ENCODE data around the gene MTX1. TPM values are rescaled to one million over a fixed set of nuclear protein-coding genes. Genes with fewer than 3 reads are reported as not detected.

MTX1 gene
- polyA plus RNA-seq, 1 of the 3 experiments (the other 2 are of a cell fraction): 79.1 TPM

- no peaks in the 10 kb centered on the region for H3K9me2 ChIP-seq
- peaks cover 20 to 41% of the 10 kb centered on the region in 2 experiments for H3K36me3 ChIP-seq (replicated peaks in 1 of 2; ENCODE audit: control insufficient read depth in 1 of 2, insufficient read depth in 2 of 2, low read length in 1 of 2)
- H3F3A ChIP-seq (replicated peaks; ENCODE audit: insufficient read depth): peaks cover 29% of the 10 kb centered on the region
- peak overlapping the region in 1 of 2 experiments; percentile 92; a peak in 1 of 4 replicates for H3K27ac ChIP-seq (ENCODE audit: low read depth in 2 of 2, low read length in 1 of 2)
- WGBS (ENCODE audit: low lambda C conversion rate): 53% methylated on average over 6 of the region's 8 CpGs
- no peaks in the 10 kb centered on the region for H3K27me3 ChIP-seq (ENCODE audit: insufficient read depth)
- ChIA-PET CTCF (interaction anchor here (0.6 to 14.8 kb wide), 13 partner anchors 9 to 178 kb away, joined by 3 to 496 read pairs (median 16); partner anchors contain the start of genes MTX1 and THBS3), POLR2A (interaction anchor here (1.8 to 2.8 kb wide), 2 partner anchors 17 kb away, joined by 6 to 27 read pairs; no protein-coding TSS in a partner anchor)
- no peak overlapping the region for H3K4me3 ChIP-seq (ENCODE audit: low read depth in 2 of 2, low read length in 1 of 2)
- no peak overlapping the region for H2AFZ ChIP-seq (ENCODE audit: low read depth)
- H4K20me1 ChIP-seq (ENCODE audit: insufficient read depth): no peaks in the 10 kb centered on the region
- peaks cover 0 to 33% of the 10 kb centered on the region in 2 experiments; a peak in 3 of 4 replicates for H3K4me1 ChIP-seq (ENCODE audit: control insufficient read depth in 1 of 2, insufficient read depth in 2 of 2, low read depth in 1 of 2, low read length in 1 of 2)
- peak; percentile 93 for DNase-seq
- H3K79me2 ChIP-seq (ENCODE audit: insufficient read depth): peaks cover 26% of the 10 kb centered on the region
- no peak overlapping the region for H3K4me2 ChIP-seq
- no peak overlapping the region for H3K9ac ChIP-seq
- TF ChIP-seq YY1 (IDR thresholded peaks at IDR 0.05; ENCODE audit: low read depth): no peak
- TF ChIP-seq CTCF (IDR thresholded peaks at IDR 0.05): peak; percentile 89
- TF ChIP-seq RAD21 (IDR thresholded peaks at IDR 0.05; ENCODE audit: low read length): peak; percentile 65
- TF ChIP-seq SIN3A (IDR thresholded peaks at IDR 0.05; ENCODE audit: borderline replicate concordance, low read depth, low read length): 0 out of 2 replicates have a peak, but pooled peaks have one; percentile 32
- TF ChIP-seq JUND (IDR thresholded peaks at IDR 0.05): no peak
- TF ChIP-seq SMC3 (IDR thresholded peaks at IDR 0.05; ENCODE audit: low read depth, low read length): peak; percentile 71
- TF ChIP-seq IRF3 (IDR thresholded peaks at IDR 0.05; ENCODE audit: low read depth, low read length): no peak
- no peak for TF ChIP-seq ELF1 (IDR thresholded peaks at IDR 0.05)
- TF ChIP-seq MEF2A (IDR thresholded peaks at IDR 0.05; ENCODE audit: borderline replicate concordance, low read depth): no peak
- TF ChIP-seq GABPA (IDR thresholded peaks at IDR 0.05; ENCODE audit: low read depth): no peak
- TF ChIP-seq TAF1 (IDR thresholded peaks at IDR 0.05; ENCODE audit: borderline replicate concordance, low read depth, low read length): no peak
- no peaks in the 10 kb centered on the region for H3K9me3 ChIP-seq
These were observed 31.9 kb upstream of the MTX1 start for GRCh38 chr1:155176544-155177071.

- Histone ChIP-seq H3K27ac (ENCODE audit: low read depth in 2 of 2, low read length in 1 of 2) (no peak overlapping the region; a peak in 1 of 4 replicates), H3K9me2 (no peaks in the 10 kb centered on the region), H3K4me2 (no peak overlapping the region), H3K9me3 (no peaks in the 10 kb centered on the region), H3K4me1 (ENCODE audit: control insufficient read depth in 1 of 2, insufficient read depth in 2 of 2, low read depth in 1 of 2, low read length in 1 of 2) (peaks cover 0 to 29% of the 10 kb centered on the region in 2 experiments; a peak in 2 of 4 replicates), H3F3A (replicated peaks; ENCODE audit: insufficient read depth) (peaks cover 22% of the 10 kb centered on the region), H3K27me3 (ENCODE audit: insufficient read depth) (no peaks in the 10 kb centered on the region), H4K20me1 (ENCODE audit: insufficient read depth) (no peaks in the 10 kb centered on the region), H3K4me3 (ENCODE audit: low read depth in 2 of 2, low read length in 1 of 2) (no peak overlapping the region), H3K79me2 (ENCODE audit: insufficient read depth) (peaks cover 19% of the 10 kb centered on the region), H3K9ac (no peak overlapping the region), H3K36me3 (replicated peaks in 1 of 2; ENCODE audit: control insufficient read depth in 1 of 2, insufficient read depth in 2 of 2, low read length in 1 of 2) (peaks cover 20 to 44% of the 10 kb centered on the region in 2 experiments), H2AFZ (ENCODE audit: low read depth) (no peak overlapping the region)
- CTCF ChIA-PET: interaction anchor here (0.6 to 9.6 kb wide), 15 partner anchors 9 to 178 kb away, joined by 3 to 203 read pairs (median 4); partner anchors contain the start of gene THBS3
- DNase-seq: peak; percentile 14
- POLR2A ChIA-PET: interaction anchor here (1.8 kb wide), 1 partner anchor 16 kb away, joined by 6 read pairs; no protein-coding TSS in a partner anchor
- 69% methylated on average over 10 of the region's 11 CpGs for WGBS (ENCODE audit: low lambda C conversion rate)
- TF ChIP-seq NFIC (IDR thresholded peaks at IDR 0.05; ENCODE audit: borderline replicate concordance) (no peak), USF1 (IDR thresholded peaks at IDR 0.05; ENCODE audit: borderline replicate concordance, low read depth) (no peak), TCF12 (IDR thresholded peaks at IDR 0.05) (no peak), IRF3 (IDR thresholded peaks at IDR 0.05; ENCODE audit: low read depth, low read length) (no peak), MXI1 (IDR thresholded peaks at IDR 0.05; ENCODE audit: low read depth, low read length) (no peak), NRF1 (IDR thresholded peaks at IDR 0.05; ENCODE audit: low read depth, low read length) (no peak), REST (IDR thresholded peaks at IDR 0.05; ENCODE audit: low read depth, low read length) (no peak), CHD2 (IDR thresholded peaks at IDR 0.05; ENCODE audit: low read length, partially characterized antibody) (no peak)
These were observed 31.1 kb upstream of the MTX1 start for GRCh38 chr1:155177192-155177917.

All from SK-N-SH (cell line).